Raji (cell line): ENCODE results near the gene ANK2.

Source experiments
- POLR2A ChIP-seq: IDR thresholded peaks from 2 replicates; pipeline ENCODE4 v1.6.1; 2011; ENCODE audit warnings: low read depth, low read length, control low read depth; ENCODE audit not compliant: insufficient read depth

ANK2 gene

DNA sequence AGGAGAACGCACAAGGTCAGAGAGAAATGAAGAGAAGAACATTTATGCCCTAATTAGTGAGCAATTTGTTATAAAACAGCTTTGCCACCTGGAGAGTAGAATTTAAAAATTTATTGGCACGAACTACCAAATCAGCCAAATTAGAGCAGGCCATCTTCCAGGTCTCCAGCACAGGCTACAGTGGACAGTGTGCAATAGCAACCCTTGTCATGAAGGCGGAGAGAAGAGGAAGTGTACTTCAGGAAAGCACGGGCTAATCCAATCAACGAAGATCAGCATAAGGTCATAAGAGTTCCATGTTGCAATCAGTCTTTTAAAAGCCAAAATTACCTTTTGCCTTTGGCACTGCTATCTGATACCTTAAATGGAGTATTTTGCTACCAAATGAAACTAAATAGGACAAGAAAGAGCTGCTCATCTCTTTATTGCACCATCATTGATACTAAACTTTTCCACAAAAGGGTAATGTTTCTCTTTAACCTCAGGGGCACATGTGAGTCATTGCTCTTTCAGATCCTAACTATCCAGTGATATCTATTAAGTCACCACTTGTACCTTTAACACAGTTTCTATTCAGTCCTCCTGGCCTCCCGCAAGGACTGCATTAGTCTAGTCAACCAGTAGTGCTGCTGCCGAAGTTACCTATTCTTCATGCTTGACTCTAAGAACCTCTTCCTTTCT, 19.9 kb downstream of the ANK2 start:
- no peak for TF ChIP-seq POLR2A

DNA sequence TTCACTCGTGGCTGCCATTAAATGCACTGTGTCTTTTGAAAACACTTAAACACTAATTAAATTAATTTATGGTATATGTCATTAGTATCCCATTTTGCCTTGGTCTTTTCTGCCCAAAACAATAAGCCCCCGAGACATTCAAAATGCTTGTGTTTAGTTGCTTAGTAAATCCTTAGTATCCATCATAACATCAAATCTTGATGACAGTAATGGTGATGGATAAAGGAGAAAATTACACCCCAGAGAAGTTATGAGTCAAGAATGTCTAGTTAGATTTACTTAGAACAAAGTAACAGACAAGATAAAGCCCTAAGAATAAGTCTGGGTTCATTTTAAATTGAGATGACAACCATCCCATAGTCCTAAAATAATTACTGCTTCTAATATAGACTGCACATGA, 21.3 kb downstream of the ANK2 start:
- TF ChIP-seq POLR2A, result no peak

DNA sequence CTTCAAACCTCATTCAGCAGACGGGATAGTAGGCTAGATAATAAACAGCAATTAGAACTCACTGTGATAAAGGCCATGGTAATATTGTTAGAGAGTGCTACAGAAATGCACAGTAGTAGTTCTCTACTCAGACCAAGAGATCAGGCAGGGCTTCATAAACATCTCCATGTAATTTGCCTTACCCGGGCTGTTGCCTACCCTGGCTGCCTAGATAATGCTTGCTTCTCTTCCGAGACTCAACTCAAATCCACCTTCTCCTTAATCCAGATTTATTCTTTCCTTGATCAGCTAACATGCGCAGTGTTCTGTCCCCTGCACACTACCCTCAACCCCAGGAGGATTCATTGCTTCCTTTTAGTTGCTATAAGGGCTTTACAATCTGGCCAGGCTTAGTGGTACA, 21.8 kb downstream of the ANK2 start:
- no peak for TF ChIP-seq POLR2A

DNA sequence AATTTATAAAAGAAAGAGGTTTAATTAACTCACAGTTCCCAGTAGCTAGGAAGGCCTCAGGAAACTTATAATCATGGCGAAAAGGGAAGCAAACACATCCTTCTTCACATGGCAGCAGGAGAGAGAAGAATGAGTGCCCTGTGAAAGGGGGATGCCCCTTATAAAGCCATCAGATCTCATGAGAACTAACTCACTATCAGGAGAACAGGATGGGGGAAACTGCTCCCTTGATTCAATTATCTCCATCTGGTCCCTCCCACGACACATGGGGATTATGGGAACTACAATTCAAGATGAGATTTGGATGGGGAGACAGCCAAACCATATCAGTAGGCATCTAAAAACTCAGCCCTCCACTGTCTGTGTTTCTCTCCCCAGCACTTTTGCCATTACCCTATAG, 22.4 kb downstream of the ANK2 start:
- no peak for TF ChIP-seq POLR2A

DNA sequence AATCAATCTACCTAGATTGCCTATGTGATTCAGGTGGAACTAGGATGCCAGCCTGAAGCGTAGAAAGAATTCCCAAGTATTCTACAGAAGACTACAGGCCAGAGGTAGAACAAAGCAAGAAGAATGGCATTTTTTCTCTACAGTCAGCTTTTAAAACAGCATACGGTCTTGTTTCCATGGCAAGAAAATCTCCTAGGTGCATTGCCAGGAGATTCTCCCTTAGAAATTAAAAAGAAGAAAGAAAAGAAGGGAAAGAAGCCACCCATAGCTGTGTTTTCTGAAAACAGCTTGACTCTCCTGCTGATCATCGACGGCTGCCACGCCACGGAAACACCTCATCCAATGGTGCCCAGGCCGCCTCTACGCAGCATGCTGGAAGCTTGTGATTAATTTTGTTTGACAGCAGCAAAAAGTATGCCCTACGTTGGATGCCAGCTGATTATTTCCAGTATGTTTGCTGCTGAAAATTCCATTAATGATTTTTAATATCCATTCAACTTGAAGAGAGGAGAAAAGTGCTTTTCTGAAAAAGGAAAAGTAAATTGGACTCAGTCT, 24.1 kb downstream of the ANK2 start:
- TF ChIP-seq POLR2A, result no peak

DNA sequence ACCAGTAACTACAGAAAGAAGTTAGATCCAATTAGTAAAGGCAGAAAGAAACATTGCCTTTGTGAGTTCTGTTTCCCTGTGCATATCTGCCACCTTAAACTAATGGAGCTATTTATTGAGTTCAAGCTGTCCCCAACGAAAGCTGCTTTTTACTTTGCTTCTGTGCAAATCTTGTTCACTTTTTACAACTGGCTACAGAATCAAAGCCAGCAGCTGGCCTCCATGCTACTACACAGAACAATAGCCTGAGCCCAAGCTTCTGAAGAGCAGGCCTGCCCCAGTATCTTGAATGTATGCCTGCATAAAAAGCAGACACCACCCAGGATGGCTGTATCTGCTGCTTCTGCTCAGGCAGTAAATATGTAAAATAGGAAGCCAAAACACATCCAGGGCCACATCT, 28.1 kb downstream of the ANK2 start:
- no peak for TF ChIP-seq POLR2A

DNA sequence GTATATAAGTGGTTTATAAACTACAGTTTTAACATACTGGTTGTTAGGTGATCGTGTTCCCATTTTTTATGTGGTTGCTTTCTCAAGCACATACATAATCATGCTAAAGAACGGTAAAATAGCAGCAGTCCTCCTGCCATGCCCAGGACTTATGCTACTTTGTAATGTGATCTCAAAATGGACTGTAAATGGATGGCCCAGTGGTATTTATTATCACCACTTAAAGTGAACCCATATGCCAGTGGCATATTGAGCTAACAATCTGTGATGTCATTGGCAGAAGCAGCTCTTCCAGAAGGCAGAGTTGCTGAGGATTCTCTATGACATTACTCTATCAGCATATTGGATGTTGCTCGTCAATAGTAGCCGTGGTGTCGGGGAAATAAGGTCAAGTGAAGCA, 28.6 kb downstream of the ANK2 start:
- no peak for TF ChIP-seq POLR2A

DNA sequence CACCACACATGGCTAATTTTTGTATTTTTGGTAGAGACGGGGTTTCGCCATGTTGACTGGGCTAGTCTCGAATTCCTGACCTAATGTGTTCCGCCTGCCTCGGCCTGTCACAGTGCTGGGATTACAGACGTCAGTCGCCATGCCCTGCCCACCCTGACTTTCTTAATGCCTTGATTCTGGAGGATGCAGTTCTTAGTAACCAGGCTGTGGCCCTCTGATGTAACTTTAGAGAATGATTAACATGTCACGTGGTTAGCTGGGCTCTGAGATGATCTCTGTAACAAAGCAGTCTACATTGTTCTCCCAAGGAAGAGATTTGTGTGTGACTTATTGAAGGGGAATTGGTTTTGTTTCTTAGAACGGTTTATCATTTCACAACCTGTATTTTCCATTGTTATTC, 30.6 kb downstream of the ANK2 start:
- no peak for TF ChIP-seq POLR2A

DNA sequence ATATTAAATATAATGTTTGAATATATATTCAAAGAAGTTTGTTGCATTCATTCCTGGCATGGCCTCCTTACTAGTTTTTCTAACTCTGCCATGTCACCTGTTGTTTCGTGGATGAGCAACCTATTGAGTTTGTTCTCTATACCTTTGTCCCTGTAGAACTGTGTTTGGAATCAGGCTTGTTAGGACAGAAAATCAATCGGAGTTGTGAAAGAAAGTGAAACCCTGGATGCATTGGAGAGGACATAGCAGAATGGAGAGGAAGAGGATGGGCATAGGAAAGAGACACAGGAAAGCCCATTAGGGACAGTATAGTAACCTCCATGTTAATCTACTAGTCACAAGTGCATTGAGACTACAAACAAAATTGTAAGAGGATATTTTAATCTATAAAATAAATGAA, 31.2 kb downstream of the ANK2 start:
- no peak for TF ChIP-seq POLR2A

DNA sequence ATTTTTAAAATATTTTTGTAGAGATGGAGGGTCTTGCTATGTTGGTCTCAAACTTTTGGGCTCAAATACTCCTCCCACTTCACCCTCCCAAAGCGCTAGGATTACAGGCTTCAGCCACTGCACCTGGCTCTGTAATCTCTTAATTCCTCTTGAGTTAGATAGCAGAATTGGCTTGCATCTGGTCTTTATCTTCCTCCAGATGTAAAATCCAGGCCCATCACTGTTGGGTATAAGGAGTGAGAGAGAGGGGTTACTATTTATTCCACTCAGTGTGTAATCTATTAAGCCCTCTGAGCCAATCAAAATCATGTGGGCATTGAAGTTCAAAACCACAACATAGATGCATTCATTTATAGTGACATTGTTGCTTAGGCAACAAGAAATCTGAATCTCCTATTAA, 33.9 kb downstream of the ANK2 start:
- TF ChIP-seq POLR2A, result no peak

DNA sequence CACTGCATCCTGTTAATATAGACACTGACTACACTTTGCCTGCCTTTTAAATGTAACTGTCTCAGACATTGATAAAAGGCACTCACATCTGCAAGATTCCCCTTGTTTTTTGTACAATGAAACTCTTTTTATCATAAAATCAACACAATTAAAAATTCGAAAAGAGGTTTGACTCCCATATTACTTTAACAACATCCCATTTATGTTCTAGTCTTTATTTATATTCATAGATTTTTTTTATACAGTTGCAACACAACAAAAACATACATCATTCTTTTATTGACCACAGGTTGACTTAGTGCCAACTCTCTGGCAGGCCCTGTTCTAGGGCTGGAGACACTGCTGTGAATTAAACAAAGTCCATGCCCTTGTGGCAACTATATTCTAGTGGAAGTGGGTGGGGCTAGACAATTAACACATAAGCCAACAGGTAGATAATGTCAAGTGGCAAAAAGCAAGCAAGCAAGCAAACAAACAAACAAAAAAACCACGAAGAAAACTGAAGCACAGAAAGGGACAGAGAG, 36.8 kb downstream of the ANK2 start:
- no peak for TF ChIP-seq POLR2A

DNA sequence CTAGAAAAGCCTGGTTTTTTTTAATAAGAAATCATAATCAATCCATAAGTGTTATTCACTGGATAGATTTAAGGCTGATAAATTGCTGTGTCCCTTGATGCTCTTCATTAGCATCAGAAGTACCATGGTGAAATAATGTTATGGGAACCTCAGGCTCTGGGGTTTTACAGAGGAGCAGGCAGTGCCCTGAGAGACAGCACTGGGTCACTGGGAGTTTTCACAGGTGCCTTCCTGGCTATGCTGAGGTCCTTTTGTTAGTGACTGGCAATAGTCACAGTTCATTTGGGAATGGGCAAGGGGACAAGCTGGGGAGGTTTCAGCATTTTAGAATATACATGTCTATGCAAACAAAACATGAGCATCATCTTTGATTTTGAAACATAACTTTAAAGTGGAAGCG, 38.6 kb downstream of the ANK2 start:
- TF ChIP-seq POLR2A, result no peak

DNA sequence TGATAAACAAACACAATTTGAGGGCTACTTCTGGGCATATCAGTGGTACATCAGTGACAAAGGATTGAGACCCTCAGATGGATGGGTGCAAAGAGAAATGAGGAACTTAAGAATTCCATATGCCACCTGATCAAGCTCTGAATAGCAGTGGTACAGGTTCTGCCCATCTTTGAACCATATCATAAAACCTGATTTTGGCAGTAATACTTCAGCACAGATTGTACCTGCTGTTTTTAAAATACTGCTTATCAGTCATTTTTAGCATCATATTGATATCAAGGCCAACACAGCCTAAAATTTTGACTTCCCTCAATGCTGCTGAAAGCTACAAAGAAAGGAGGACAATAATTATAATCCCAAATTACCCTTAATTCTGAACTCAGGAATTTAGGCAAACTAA, 41.5 kb downstream of the ANK2 start:
- TF ChIP-seq POLR2A, result no peak

DNA sequence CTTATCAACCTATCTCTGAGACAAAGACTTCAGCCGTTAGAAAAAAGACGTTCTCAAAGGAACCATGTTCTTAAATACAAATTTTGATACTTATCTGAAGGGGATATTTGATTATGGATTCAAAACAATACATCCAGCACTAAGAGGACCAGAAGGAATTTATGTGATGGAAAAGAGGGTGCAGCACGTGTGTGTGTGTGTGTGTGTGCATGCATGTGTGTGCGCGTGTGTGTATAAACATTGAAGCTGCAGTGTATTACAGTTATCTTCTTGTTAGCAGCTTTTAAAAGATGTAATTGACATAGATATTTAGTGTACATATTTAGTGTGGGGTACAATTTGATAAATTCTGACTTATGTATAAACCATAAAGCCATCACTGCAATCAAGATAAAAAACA, 44.9 kb downstream of the ANK2 start:
- TF ChIP-seq POLR2A, result no peak

DNA sequence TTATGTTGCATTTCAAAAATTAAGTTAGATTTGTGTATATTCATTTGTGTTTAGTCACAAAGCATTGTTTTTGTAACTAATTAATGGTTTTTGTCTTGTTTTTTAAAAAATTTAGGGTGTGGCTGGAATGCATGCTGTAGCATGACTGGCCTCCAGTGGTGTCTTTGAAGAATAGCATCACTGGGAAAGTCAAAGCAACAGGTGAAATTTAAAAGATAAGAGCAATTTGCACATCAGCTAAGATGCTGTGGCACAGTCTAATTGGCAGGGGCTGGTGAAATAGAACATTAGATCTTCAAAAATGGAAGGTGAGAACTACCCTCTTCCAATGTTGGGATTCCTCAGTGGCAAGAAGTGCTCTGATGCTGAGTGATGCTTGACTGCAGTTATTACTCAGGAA, 45.3 kb downstream of the ANK2 start:
- TF ChIP-seq POLR2A, result no peak

DNA sequence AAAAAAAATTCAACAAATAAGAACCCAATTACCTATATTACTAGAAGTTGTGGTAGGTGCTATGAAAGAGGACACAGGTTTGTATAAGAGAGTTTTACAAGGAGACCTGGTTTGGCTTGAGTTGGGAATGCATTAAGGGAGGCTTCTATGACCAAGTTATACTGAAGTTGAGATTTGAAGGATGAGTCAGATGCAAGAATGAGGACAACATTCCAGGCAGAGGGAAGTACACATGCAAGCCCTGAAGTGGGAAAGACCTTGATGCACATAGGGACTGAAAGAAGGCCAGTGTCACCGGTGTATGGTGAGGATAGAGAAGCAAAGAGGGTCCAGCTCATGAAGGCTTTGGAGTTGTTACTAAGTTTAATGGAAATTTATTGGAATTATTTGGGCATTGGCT, 52.2 kb downstream of the ANK2 start:
- TF ChIP-seq POLR2A, result no peak

DNA sequence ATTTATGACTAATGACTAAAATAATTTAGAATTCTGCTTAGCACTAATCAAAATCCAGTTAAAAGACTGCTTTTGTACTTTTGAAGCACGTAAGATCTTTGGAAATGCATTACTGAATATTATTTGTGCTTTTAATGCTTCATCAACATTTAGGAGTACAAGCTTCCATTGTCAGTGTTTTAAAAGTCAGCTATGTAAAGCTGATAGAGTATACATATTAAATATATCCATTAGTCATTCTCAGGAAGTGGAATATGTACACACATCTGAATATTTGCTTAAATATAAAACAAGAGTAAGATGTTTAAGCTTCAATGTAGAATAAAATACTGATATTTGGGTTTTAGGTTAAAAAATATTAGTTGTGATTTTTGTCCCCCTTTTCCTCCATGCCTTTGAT, 54.1 kb downstream of the ANK2 start:
- TF ChIP-seq POLR2A, result no peak
